Bronchial epithelial cell (primary cell): ENCODE measurements around the gene RAD50. TPM values are rescaled to one million over a fixed set of nuclear protein-coding genes. Genes with fewer than 3 reads are reported as not detected.
A peak's percentile ranks its signal among the peaks of the same experiment; 100 is the strongest.

Experiments used
- DNase-seq: peaks from one replicate; pipeline ENCODE4 v3.0.0-alpha.2; 2010; ENCODE audit warnings: low read depth
- FAIRE-seq: peaks from 2 replicates; lab custom pipeline; 2011; peaks lifted over from hg19 to GRCh38; lab: Jason Lieb, UNC
- H3K27me3 ChIP-seq: 2 replicates; pipeline ENCODE4 v1.5.1; 2011; ENCODE audit warnings: low read length; ENCODE audit not compliant: control insufficient read depth, insufficient read depth
- H3K36me3 ChIP-seq: 2 replicates; pipeline ENCODE4 v1.5.1; 2011; ENCODE audit warnings: low read length; ENCODE audit not compliant: control insufficient read depth, insufficient read depth
- H3K4me3 ChIP-seq: 2 replicates; pipeline ENCODE4 v1.5.1; 2011; ENCODE audit warnings: mild to moderate bottlenecking, low read depth, low read length, control low read depth
- CTCF ChIP-seq: IDR thresholded peaks from 2 replicates; pipeline ENCODE4 v1.5.1; 2011; ENCODE audit warnings: mild to moderate bottlenecking, moderate library complexity, low read length, control low read depth, inconsistent platforms; ENCODE audit not compliant: insufficient read depth, severe bottlenecking
- total RNA-seq: library from RNA; depleted of rRNA; stranded (reverse); fragments of >200 nt; gene quantifications from 2 replicates; pipeline ENCODE4 v1.2.1, GENCODE V29; 2014

The RAD50 gene
- total RNA-seq, 1 donor from 2014 or later: 29.2 TPM

GRCh38 chr5:132592521-132592920, 35.7 kb downstream of the RAD50 start:
- Histone ChIP-seq H3K27me3 (no peaks in the 10 kb centered on the region), H3K4me3 (no peak overlapping the region), H3K36me3 (peaks cover 10% of the 10 kb centered on the region)
- DNase-seq (no peak), FAIRE-seq (no peak)
- no peak for TF ChIP-seq CTCF

- Histone ChIP-seq H3K27me3 (no peaks in the 10 kb centered on the region), H3K4me3 (no peak overlapping the region), H3K36me3 (peaks cover 11% of the 10 kb centered on the region)
- DNase-seq (no peak), FAIRE-seq (no peak)
- TF ChIP-seq CTCF: no peak
Observed at GRCh38 chr5:132594170-132594569, 37.4 kb downstream of the RAD50 start.

GRCh38 chr5:132595624-132596023, 38.8 kb downstream of the RAD50 start:
- H3K27me3 ChIP-seq: no peaks in the 10 kb centered on the region
- TF ChIP-seq CTCF: no peak
- peaks cover 11% of the 10 kb centered on the region for H3K36me3 ChIP-seq
- no peak overlapping the region for H3K4me3 ChIP-seq
- FAIRE-seq (no peak), DNase-seq (peak; percentile 51)

- Histone ChIP-seq H3K36me3 (peaks cover 12% of the 10 kb centered on the region), H3K27me3 (no peaks in the 10 kb centered on the region), H3K4me3 (no peak overlapping the region)
- TF ChIP-seq CTCF: no peak
- FAIRE-seq (no peak), DNase-seq (peak; percentile 24)
Observed at GRCh38 chr5:132601071-132601728, 44.4 kb downstream of the RAD50 start.

- Histone ChIP-seq H3K4me3 (no peak overlapping the region), H3K36me3 (peaks cover 8% of the 10 kb centered on the region), H3K27me3 (no peaks in the 10 kb centered on the region)
- DNase-seq (no peak), FAIRE-seq (no peak)
- TF ChIP-seq CTCF: no peak
Observed at GRCh38 chr5:132607095-132607494, 50.3 kb downstream of the RAD50 start.

GRCh38 chr5:132608107-132608506, 51.3 kb downstream of the RAD50 start:
- TF ChIP-seq CTCF: no peak
- no peaks in the 10 kb centered on the region for H3K27me3 ChIP-seq
- FAIRE-seq (no peak), DNase-seq (no peak)
- no peak overlapping the region for H3K4me3 ChIP-seq
- peaks cover 8% of the 10 kb centered on the region for H3K36me3 ChIP-seq
